Gastrocnemius medialis (tissue), 4 donors: ENCODE results near the gene SLC2A14.

Source experiments
- CTCF ChIP-seq, 5 experiments: fragments of 450-650 bp in 3 of 5; fragments of 200-600 bp in 2 of 5; sonication (generic) in 2 of 5; IDR thresholded peaks in 4 of 5; conservative IDR thresholded peaks in 1 of 5; 1 replicate in 4 of 5; 2 replicates in 1 of 5; pipeline ENCODE4 v1.5.1; 2016 to 2019; ENCODE audit warnings: antibody characterized with exemption in 5 of 5, mild to moderate bottlenecking in 3 of 5, moderate library complexity in 3 of 5
- POLR2A ChIP-seq, 2 donors: fragments of 450-650 bp; IDR thresholded peaks; one replicate each; pipeline ENCODE4 v1.6.1; 2017; ENCODE audit warnings: antibody characterized with exemption in 2 of 2, mild to moderate bottlenecking in 2 of 2, moderate library complexity in 2 of 2

- no peak for TF ChIP-seq CTCF (IDR thresholded peaks at IDR 0.05 in 4 of 5, conservative IDR thresholded peaks at IDR 0.05 in 1 of 5)
- no peak for TF ChIP-seq POLR2A (IDR thresholded peaks at IDR 0.05)
These were observed 44.9 kb upstream of the SLC2A14 start for GRCh38 chr12:7917392-7918267.
